IMR-90 (cell line): ENCODE results near the gene TRAFD1. TPM values are rescaled to one million over a fixed set of nuclear protein-coding genes. Genes with fewer than 3 reads are reported as not detected.

Experiments
- ATAC-seq: fragments of 200-7000 bp; cut with Tn5 transposase; 2 replicates; pipeline ENCODE4 v1.9.1; 2020; ENCODE audit warnings: low read depth, mild to moderate bottlenecking, moderate library complexity
- BruUV-seq: library from RNA; stranded (reverse); fragments of 400-500 nt; replicated peaks from 2 replicates; lab custom pipeline; 2021; lab: Mats Ljungman, UMichigan
- CTCF ChIA-PET: fragments of 300-600 bp; formaldehyde crosslinking; extraction: SDS; loops from one replicate; lab custom pipeline; 2021; ENCODE audit warnings: antibody characterized with exemption; lab: Yijun Ruan, JAX
- POLR2A ChIA-PET: fragments of 300-600 bp; sonication (Branson Sonifier 250); formaldehyde crosslinking; loops from one replicate; lab custom pipeline; 2022; ENCODE audit warnings: antibody characterized with exemption; ENCODE audit not compliant: unreplicated experiment; lab: Charles Lee
- DNase-seq: peaks from one replicate; pipeline ENCODE4 v3.0.0; 2013
- H2AFZ ChIP-seq: replicated peaks from 2 replicates; pipeline ENCODE3; 2013; ENCODE audit warnings: low read length, mild to moderate bottlenecking; ENCODE audit not compliant: poor library complexity
- H2AK5ac ChIP-seq: 2 replicates; pipeline ENCODE4 v1.6.1; 2013; ENCODE audit warnings: low read depth, low read length, inconsistent platforms
- H2AK9ac ChIP-seq: replicated peaks from 2 replicates; pipeline ENCODE3; 2013; ENCODE audit warnings: mild to moderate bottlenecking, low read depth, low read length, moderate library complexity; ENCODE audit not compliant: poor library complexity
- H2BK120ac ChIP-seq: 2 replicates; pipeline ENCODE4 v1.6.1; 2013; ENCODE audit warnings: low read depth, low read length, inconsistent platforms
- H2BK15ac ChIP-seq: 3 replicates; pipeline ENCODE4 v1.6.1; 2013; ENCODE audit warnings: low read depth, low read length, inconsistent platforms
- H2BK20ac ChIP-seq: 2 replicates; pipeline ENCODE4 v1.6.1; 2013; ENCODE audit warnings: low read depth, mild to moderate bottlenecking, inconsistent platforms, low read length, moderate library complexity
- H2BK5ac ChIP-seq: 2 replicates; pipeline ENCODE4 v1.6.1; 2013; ENCODE audit warnings: mild to moderate bottlenecking, low read depth, low read length, inconsistent platforms; ENCODE audit not compliant: poor library complexity, severe bottlenecking
- H3K14ac ChIP-seq: replicated peaks from 2 replicates; pipeline ENCODE4 v1.6.1; 2013; ENCODE audit warnings: low read depth, low read length, inconsistent platforms
- H3K18ac ChIP-seq: 2 replicates; pipeline ENCODE4 v1.6.1; 2013; ENCODE audit warnings: low read depth, low read length, control low read depth
- H3K23ac ChIP-seq: 2 replicates; pipeline ENCODE4 v1.6.1; 2013; ENCODE audit warnings: low read depth, low read length, inconsistent platforms
- H3K27ac ChIP-seq: 2 replicates; pipeline ENCODE4 v1.5.1; 2013; ENCODE audit warnings: mild to moderate bottlenecking, control low read depth, low read length; ENCODE audit not compliant: insufficient read depth
- H3K27me3 ChIP-seq: 2 replicates; pipeline ENCODE4 v1.6.1; 2013; ENCODE audit warnings: low read length; ENCODE audit not compliant: control insufficient read depth, insufficient read depth
- H3K36me3 ChIP-seq: 2 replicates; pipeline ENCODE4 v1.6.1; 2013; ENCODE audit warnings: low read length, mixed read lengths; ENCODE audit not compliant: control insufficient read depth, insufficient read depth
- H3K4ac ChIP-seq: 2 replicates; pipeline ENCODE4 v1.6.1; 2013; ENCODE audit warnings: low read depth, low read length, inconsistent platforms
- H3K4me1 ChIP-seq: 2 replicates; pipeline ENCODE4 v1.6.1; 2013; ENCODE audit warnings: low read length, mixed read lengths; ENCODE audit not compliant: control insufficient read depth, insufficient read depth
- H3K4me2 ChIP-seq: 2 replicates; pipeline ENCODE4 v1.6.1; 2013; ENCODE audit warnings: low read depth, mild to moderate bottlenecking, control low read depth, low read length, moderate library complexity
- H3K4me3 ChIP-seq: 2 replicates; pipeline ENCODE4 v1.5.1; 2013; ENCODE audit warnings: low read depth, mild to moderate bottlenecking, control low read depth, low read length, moderate library complexity; ENCODE audit not compliant: insufficient read depth
- H3K56ac ChIP-seq: 2 replicates; pipeline ENCODE4 v1.6.1; 2013; ENCODE audit warnings: low read length, inconsistent platforms; ENCODE audit not compliant: insufficient read depth; ENCODE audit errors: extremely low read depth
- H3K79me1 ChIP-seq, 2 experiments: 2 replicates each; pipeline ENCODE4 v1.6.1; 2013; ENCODE audit warnings: low read length in 2 of 2, inconsistent platforms in 1 of 2, low read depth in 1 of 2
- H3K9ac ChIP-seq: 2 replicates; pipeline ENCODE4 v1.6.1; 2013; ENCODE audit warnings: low read depth, low read length, control low read depth
- H3K9me1 ChIP-seq: 2 replicates; pipeline ENCODE4 v1.6.1; 2013; ENCODE audit warnings: low read length, inconsistent platforms; ENCODE audit not compliant: insufficient read depth
- H3K9me3 ChIP-seq: 2 replicates; pipeline ENCODE4 v1.6.1; 2013; ENCODE audit warnings: low read length; ENCODE audit not compliant: control insufficient read depth, insufficient read depth
- H4K20me1 ChIP-seq: 2 replicates; pipeline ENCODE4 v1.6.1; 2013; ENCODE audit warnings: low read length, inconsistent platforms; ENCODE audit not compliant: insufficient read depth
- H4K5ac ChIP-seq: 2 replicates; pipeline ENCODE4 v1.6.1; 2013; ENCODE audit warnings: mild to moderate bottlenecking, low read depth, low read length, control low read depth
- H4K8ac ChIP-seq, 2 experiments: 2 replicates each; pipeline ENCODE4 v1.6.1; 2013; ENCODE audit warnings: low read depth in 2 of 2, low read length in 2 of 2, control low read depth in 1 of 2, inconsistent platforms in 1 of 2
- H4K91ac ChIP-seq: 2 replicates; pipeline ENCODE4 v1.6.1; 2013; ENCODE audit warnings: low read depth, low read length, inconsistent platforms; ENCODE audit not compliant: insufficient read depth
- BHLHE40 ChIP-seq: fragments of 150-350 bp; IDR thresholded peaks from 2 replicates; pipeline ENCODE4 v1.6.1; 2016; ENCODE audit warnings: mild to moderate bottlenecking, low read depth, low read length
- ELK1 ChIP-seq: fragments of 150-350 bp; IDR thresholded peaks from 2 replicates; pipeline ENCODE4 v1.6.1; 2016; ENCODE audit warnings: low read depth, mild to moderate bottlenecking, low read length, moderate library complexity, borderline replicate concordance
- FOS ChIP-seq: fragments of 150-350 bp; IDR thresholded peaks from 2 replicates; pipeline ENCODE4 v1.6.1; 2016; ENCODE audit warnings: low read depth, low read length
- MAFK ChIP-seq: IDR thresholded peaks from 2 replicates; pipeline ENCODE4 v1.6.1; 2012; ENCODE audit warnings: low read depth, low read length, improper control_type of control experiment
- MAZ ChIP-seq: IDR thresholded peaks from 2 replicates; pipeline ENCODE4 v1.6.1; 2012; ENCODE audit warnings: low read depth, mild to moderate bottlenecking, low read length, improper control_type of control experiment, moderate library complexity, borderline replicate concordance
- MXI1 ChIP-seq: IDR thresholded peaks from 2 replicates; pipeline ENCODE4 v1.6.1; 2012; ENCODE audit warnings: low read depth, mild to moderate bottlenecking, low read length, moderate library complexity, borderline replicate concordance
- NFE2L2 ChIP-seq: fragments of 150-350 bp; IDR thresholded peaks from 2 replicates; pipeline ENCODE4 v1.6.1; 2016; ENCODE audit warnings: low read depth, mild to moderate bottlenecking, low read length
- RAD21 ChIP-seq: IDR thresholded peaks from 2 replicates; pipeline ENCODE4 v1.6.1; 2012; ENCODE audit warnings: low read length, improper control_type of control experiment
- RCOR1 ChIP-seq: IDR thresholded peaks from 2 replicates; pipeline ENCODE4 v1.6.1; 2012; ENCODE audit warnings: mild to moderate bottlenecking, low read length, improper control_type of control experiment; ENCODE audit not compliant: insufficient replicate concordance
- RFX5 ChIP-seq: IDR thresholded peaks from 2 replicates; pipeline ENCODE4 v1.8.0; 2012; ENCODE audit warnings: low read depth, mild to moderate bottlenecking, low read length, moderate library complexity
- SMC3 ChIP-seq: fragments of 150-350 bp; IDR thresholded peaks from 2 replicates; pipeline ENCODE4 v1.6.1; 2016; ENCODE audit warnings: low read depth, mild to moderate bottlenecking, antibody characterized with exemption, low read length, moderate library complexity
- WGBS, 2 experiments: methylation state at CpG; one replicate each; pipeline versions ENCODE4 v1.1.5 to v1.1.7; 2013; ENCODE audit warnings: missing lambda C conversion rate in 2 of 2; ENCODE audit not compliant: insufficient read length in 1 of 2; ENCODE audit errors: extremely low coverage in 2 of 2; 5-methylcytosine and 5-hydroxymethylcytosine counted together
- dilution Hi-C: fragments of 300-500 bp; cut with HindIII; formaldehyde crosslinking; loops from one replicate; pipeline ENCODE4 v1.14.3; 2018; ENCODE audit warnings: low sequenced_read_pairs; ENCODE audit not compliant: unreplicated experiment
- in situ Hi-C: fragments of 300-500 bp; cut with MboI; formaldehyde crosslinking; loops from 3 replicates; pipeline ENCODE4 v1.14.3; 2019; ENCODE audit warnings: low sequenced_read_pairs, inconsistent platforms, mixed read lengths
- intact Hi-C: fragments of 100-400 bp; cut with micrococcal nuclease; formaldehyde crosslinking; loops from 2 replicates; pipeline ENCODE4 v1.10.0; 2022
- polyA plus RNA-seq, 3 experiments: library from polyadenylated mRNA; depleted of rRNA; stranded (reverse); fragments of >200 nt; gene quantifications; 2 replicates each; pipeline ENCODE4 v1.2.3, GENCODE V29; 2012; ENCODE audit warnings: low replicate concordance in 1 of 3
- total RNA-seq: library from RNA; depleted of rRNA; stranded (reverse); fragments of >200 nt; gene quantifications from 2 replicates; pipeline ENCODE4 v1.2.3, GENCODE V29; 2012
- TF ChIP-seq, protein P1 (sequence below): fragments of 150-350 bp; IDR thresholded peaks from 2 replicates; pipeline ENCODE4 v1.6.1; 2017; ENCODE audit warnings: mild to moderate bottlenecking, antibody characterized with exemption, low read length, low read depth

TRAFD1 gene
- total and polyA plus RNA-seq, 2 of the 4 experiments (the other 2 are of a cell fraction): 41.3 to 70.4 TPM

DNA sequence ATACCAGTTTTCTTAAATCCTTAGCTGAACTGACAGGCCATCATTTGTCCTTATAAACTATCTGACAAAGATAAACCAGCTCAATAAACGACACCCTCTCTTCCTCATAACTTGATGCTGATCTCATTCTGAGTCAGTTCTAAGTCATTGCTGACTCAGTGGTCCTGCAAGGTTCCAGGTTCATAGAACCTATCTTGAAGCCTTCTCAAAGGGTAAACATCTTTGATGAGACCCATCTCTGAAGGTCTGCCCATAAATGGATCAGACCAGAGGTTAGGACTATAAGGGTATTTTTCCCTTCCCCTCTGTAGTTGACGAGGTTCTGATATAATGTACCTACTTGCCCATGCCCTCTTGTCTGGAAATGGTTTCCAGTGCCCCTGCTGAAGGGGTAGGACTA is 28.7 kb upstream of the TRAFD1 start:
- Histone ChIP-seq H4K20me1 (peaks cover 5% of the 10 kb centered on the region; the same call in 1 of the 2 replicates), H4K91ac (peak overlapping the region; percentile 98), H3K9me3 (no peaks in the 10 kb centered on the region), H2AFZ (no peak overlapping the region), H3K56ac (peak overlapping the region; percentile 92), H4K5ac (peak overlapping the region; percentile 80; the same call in 1 of the 2 replicates), H4K8ac (peak overlapping the region; percentile 78 to 92), H3K14ac (peak overlapping the region; percentile 96), H2BK20ac (peak overlapping the region; percentile 95), H3K4me1 (peaks cover 6% of the 10 kb centered on the region; the same call in 1 of the 2 replicates), H3K9me1 (0 out of 2 replicates have a peak, but pooled peaks cover 8% of the 10 kb centered on the region), H3K79me1 (peaks cover 18 to 64% of the 10 kb centered on the region in 2 experiments), H3K4me3 (no peak overlapping the region), H3K23ac (peak overlapping the region; percentile 93), H3K27me3 (no peaks in the 10 kb centered on the region), H3K4ac (peak overlapping the region; percentile 97), H3K27ac (peak overlapping the region; percentile 96), H2BK5ac (peak overlapping the region; percentile 99), H2BK15ac (peak overlapping the region; percentile 98; the same call in 2 of the 3 replicates), H2AK9ac (peak overlapping the region; percentile 85), H3K18ac (peak overlapping the region; percentile 94; the same call in 1 of the 2 replicates), H3K9ac (no peak overlapping the region), H2AK5ac (peak overlapping the region; percentile 99), H3K4me2 (peak overlapping the region; percentile 59; the same call in 1 of the 2 replicates), H2BK120ac (peak overlapping the region; percentile 98), H3K36me3 (peaks cover 13% of the 10 kb centered on the region)
- dilution Hi-C loops: no loop called here
- peak; percentile 89 for DNase-seq
- no TSS peak for BruUV-seq
- intact Hi-C loops: no loop called here
- in situ Hi-C loops: no loop called here
- 0% methylated on average over 1 of the region's 2 CpGs; no CpG with 5 or more reads in 1 of the 2 experiments for WGBS, 2 experiments
- TF ChIP-seq SMC3 (no peak), ELK1 (no peak), MXI1 (no peak), BHLHE40 (peak; percentile 14; the same call in 1 of the 2 replicates), RFX5 (no peak), NFE2L2 (no peak), RCOR1 (peak; percentile 44), MAFK (peak; percentile 80), RAD21 (no peak), MAZ (no peak), FOS (peak; percentile 83)
- TF ChIP-seq, protein P1, sequence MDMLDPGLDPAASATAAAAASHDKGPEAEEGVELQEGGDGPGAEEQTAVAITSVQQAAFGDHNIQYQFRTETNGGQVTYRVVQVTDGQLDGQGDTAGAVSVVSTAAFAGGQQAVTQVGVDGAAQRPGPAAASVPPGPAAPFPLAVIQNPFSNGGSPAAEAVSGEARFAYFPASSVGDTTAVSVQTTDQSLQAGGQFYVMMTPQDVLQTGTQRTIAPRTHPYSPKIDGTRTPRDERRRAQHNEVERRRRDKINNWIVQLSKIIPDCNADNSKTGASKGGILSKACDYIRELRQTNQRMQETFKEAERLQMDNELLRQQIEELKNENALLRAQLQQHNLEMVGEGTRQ: no peak
- ChIA-PET CTCF (no interaction called here), POLR2A (interaction anchor here (0.6 kb wide), 1 partner anchor 10 kb away, joined by 4 read pairs; no protein-coding TSS in a partner anchor)
- ATAC-seq: peak; percentile 86
